ENCODE results near the gene PPP3CA. TPM values are rescaled to one million over a fixed set of nuclear protein-coding genes. Genes with fewer than 3 reads are reported as not detected.

The PPP3CA gene
- total and polyA plus RNA-seq, 2 of the 13 experiments (the other 11 are each of a cell fraction or from before 2014, with no cell fraction given) = 4.8 to 13.2 TPM

- 42% methylated on average over 4 of the region's 4 CpGs for WGBS (ENCODE audit: low lambda C conversion rate)
- peak; percentile 48 for DNase-seq (ENCODE audit: low spot score)
- Histone ChIP-seq H3K4me1 (ENCODE audit: insufficient read depth, low read length) (peaks cover 55% of the 10 kb centered on the region), H2AFZ (ENCODE audit: low read length) (no peak overlapping the region), H3K27me3 (ENCODE audit: control insufficient read depth in 1 of 2, insufficient read depth in 2 of 2, low read length in 2 of 2) (no peaks in the 10 kb centered on the region), H3K4me2 (ENCODE audit: low read depth, low read length) (no peak overlapping the region), H3K4me3 (replicated peaks in 1 of 3; ENCODE audit: insufficient read depth in 1 of 3, low read depth in 2 of 3, low read length in 3 of 3) (no peak overlapping the region), H4K20me1 (ENCODE audit: insufficient read depth, low read length) (no peaks in the 10 kb centered on the region), H3K79me2 (ENCODE audit: insufficient read depth, low read length) (no peaks in the 10 kb centered on the region), H3K36me3 (replicated peaks in 1 of 2; ENCODE audit: control insufficient read depth in 1 of 2, insufficient read depth in 2 of 2, low read length in 2 of 2) (no peaks in the 10 kb centered on the region), H3K27ac (ENCODE audit: extremely low read length, insufficient read depth, low read length) (no peak overlapping the region), H3K9ac (ENCODE audit: insufficient read depth, low read depth, low read length) (no peak overlapping the region), H3K9me3 (ENCODE audit: low read length) (no peaks in the 10 kb centered on the region)
- ChIA-PET POLR2A (no interaction called here), CTCF (ENCODE audit: low intra/inter-chr PET ratio, low total read pairs) (no interaction called here)
- peak; percentile 61 for TF ChIP-seq ELF3 (CRISPR knock-in tag; IDR thresholded peaks at IDR 0.05)
- TF ChIP-seq SAP130 (CRISPR knock-in tag; IDR thresholded peaks at IDR 0.05; ENCODE audit: low read depth) = 0 out of 2 replicates have a peak, but pooled peaks have one; percentile 19
- peak; percentile 83; the same call in 1 of the 2 replicates for TF ChIP-seq HOMEZ (CRISPR knock-in tag; IDR thresholded peaks at IDR 0.05; ENCODE audit: low read depth)
- peak; percentile 79 for TF ChIP-seq FOSL2 (CRISPR knock-in tag; IDR thresholded peaks at IDR 0.05)
- peak; percentile 96 for TF ChIP-seq ZNF12 (CRISPR knock-in tag; IDR thresholded peaks at IDR 0.05)
- TF ChIP-seq ZNF740 (CRISPR knock-in tag; IDR thresholded peaks at IDR 0.05) = no peak
- no peak for TF ChIP-seq ZNF678 (CRISPR knock-in tag; IDR thresholded peaks at IDR 0.05)
- TF ChIP-seq ARID5B (CRISPR knock-in tag; IDR thresholded peaks at IDR 0.05) = 0 out of 2 replicates have a peak, but pooled peaks have one; percentile 38
- peak; percentile 99 for TF ChIP-seq ZBTB26 (CRISPR knock-in tag; IDR thresholded peaks at IDR 0.05; ENCODE audit: borderline replicate concordance)
- BruUV-seq (replicated peaks) = no TSS peak
- no peak for FAIRE-seq
- in situ Hi-C loops (cut with HindIII; ENCODE audit: extremely low pct_ligation_motif_present, low pct_unique_long_range_greater_than_20kb) = no loop called here
- peak; percentile 48; the same call in 2 of the 3 replicates for ATAC-seq
- intact Hi-C loops (cut with micrococcal nuclease; ENCODE audit: unreplicated experiment) = no loop called here
Measured at GRCh38 chr4:101200561-101200960, 146.8 kb downstream of the PPP3CA start.
